HEK293T (cell line): ENCODE measurements around the gene SLC26A8.

Source experiments
- ARNT ChIP-seq: fragments of 450-650 bp; IDR thresholded peaks from 2 replicates; pipeline ENCODE4 v1.6.1; 2017; ENCODE audit warnings: mild to moderate bottlenecking
- BHLHE40 ChIP-seq: fragments of 450-650 bp; IDR thresholded peaks from 2 replicates; pipeline ENCODE4 v1.6.1; 2016; ENCODE audit warnings: mild to moderate bottlenecking, moderate library complexity, borderline replicate concordance
- CTBP1 ChIP-seq: fragments of 450-650 bp; IDR thresholded peaks from 2 replicates; pipeline ENCODE4 v1.6.1; 2016; ENCODE audit warnings: borderline replicate concordance
- ELF4 ChIP-seq: fragments of 450-650 bp; IDR thresholded peaks from 2 replicates; pipeline ENCODE4 v1.6.1; 2017; ENCODE audit warnings: antibody characterized with exemption
- FOXA1 ChIP-seq: fragments of 450-650 bp; IDR thresholded peaks from 2 replicates; pipeline ENCODE4 v1.6.1; 2016; ENCODE audit warnings: mild to moderate bottlenecking
- FOXK2 ChIP-seq: fragments of 450-650 bp; IDR thresholded peaks from 2 replicates; pipeline ENCODE4 v1.6.1; 2016; ENCODE audit warnings: mild to moderate bottlenecking
- FOXM1 ChIP-seq: fragments of 450-650 bp; IDR thresholded peaks from 2 replicates; pipeline ENCODE4 v1.6.1; 2017; ENCODE audit warnings: mild to moderate bottlenecking, borderline replicate concordance
- HDGF ChIP-seq: fragments of 450-650 bp; IDR thresholded peaks from 2 replicates; pipeline ENCODE4 v1.6.1; 2017; ENCODE audit warnings: antibody characterized with exemption, borderline replicate concordance
- LEF1 ChIP-seq: fragments of 450-650 bp; IDR thresholded peaks from 2 replicates; pipeline ENCODE4 v1.6.1; 2017; ENCODE audit warnings: mild to moderate bottlenecking, borderline replicate concordance
- NFRKB ChIP-seq: fragments of 450-650 bp; IDR thresholded peaks from 2 replicates; pipeline ENCODE4 v1.6.1; 2016; ENCODE audit warnings: mild to moderate bottlenecking, moderate library complexity
- PKNOX1 ChIP-seq: fragments of 450-650 bp; IDR thresholded peaks from 2 replicates; pipeline ENCODE4 v1.6.1; 2016
- SP1 ChIP-seq: fragments of 450-650 bp; IDR thresholded peaks from 2 replicates; pipeline ENCODE4 v1.6.1; 2017
- SUZ12 ChIP-seq: fragments of 450-650 bp; IDR thresholded peaks from 2 replicates; pipeline ENCODE4 v1.6.1; 2016; ENCODE audit warnings: mild to moderate bottlenecking
- TARDBP ChIP-seq: fragments of 450-650 bp; IDR thresholded peaks from 2 replicates; pipeline ENCODE4 v1.6.1; 2016

DNA sequence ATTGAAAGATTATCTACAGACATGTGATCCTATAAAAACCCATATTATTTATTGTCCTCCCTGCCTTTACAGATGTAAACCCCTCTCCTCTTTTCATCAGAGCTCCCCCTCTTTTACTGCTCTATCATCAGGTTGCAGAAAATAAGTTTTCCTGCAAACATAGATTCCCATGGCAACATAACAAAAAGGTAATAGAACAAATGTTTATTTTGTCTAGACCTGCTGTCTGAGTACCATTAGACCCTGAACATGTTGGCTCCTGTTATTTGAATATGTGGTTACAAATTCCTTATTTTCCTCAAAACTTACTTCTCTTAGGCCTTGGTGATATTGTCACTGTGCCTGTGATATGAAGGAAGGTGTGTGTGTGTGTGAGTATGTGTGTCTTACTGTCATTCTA, 14.7 kb upstream of the SLC26A8 start:
- TF ChIP-seq SUZ12 (no peak), ARNT (no peak), HDGF (no peak), BHLHE40 (no peak), ELF4 (no peak), NFRKB (no peak), LEF1 (no peak), FOXK2 (no peak), FOXM1 (no peak), PKNOX1 (no peak), TARDBP (no peak), SP1 (no peak), CTBP1 (no peak), FOXA1 (no peak)
